HG03558 (cell line): ENCODE measurements around the gene ABCD1.

Source experiments
- ATAC-seq: cut with Tn5 transposase; IDR thresholded peaks from one replicate; pipeline ENCODE4 v1.9.1; 2021; ENCODE audit warnings: moderate number of reproducible peaks; ENCODE audit not compliant: unreplicated experiment; ENCODE audit errors: extremely low read depth

Gene ABCD1

DNA sequence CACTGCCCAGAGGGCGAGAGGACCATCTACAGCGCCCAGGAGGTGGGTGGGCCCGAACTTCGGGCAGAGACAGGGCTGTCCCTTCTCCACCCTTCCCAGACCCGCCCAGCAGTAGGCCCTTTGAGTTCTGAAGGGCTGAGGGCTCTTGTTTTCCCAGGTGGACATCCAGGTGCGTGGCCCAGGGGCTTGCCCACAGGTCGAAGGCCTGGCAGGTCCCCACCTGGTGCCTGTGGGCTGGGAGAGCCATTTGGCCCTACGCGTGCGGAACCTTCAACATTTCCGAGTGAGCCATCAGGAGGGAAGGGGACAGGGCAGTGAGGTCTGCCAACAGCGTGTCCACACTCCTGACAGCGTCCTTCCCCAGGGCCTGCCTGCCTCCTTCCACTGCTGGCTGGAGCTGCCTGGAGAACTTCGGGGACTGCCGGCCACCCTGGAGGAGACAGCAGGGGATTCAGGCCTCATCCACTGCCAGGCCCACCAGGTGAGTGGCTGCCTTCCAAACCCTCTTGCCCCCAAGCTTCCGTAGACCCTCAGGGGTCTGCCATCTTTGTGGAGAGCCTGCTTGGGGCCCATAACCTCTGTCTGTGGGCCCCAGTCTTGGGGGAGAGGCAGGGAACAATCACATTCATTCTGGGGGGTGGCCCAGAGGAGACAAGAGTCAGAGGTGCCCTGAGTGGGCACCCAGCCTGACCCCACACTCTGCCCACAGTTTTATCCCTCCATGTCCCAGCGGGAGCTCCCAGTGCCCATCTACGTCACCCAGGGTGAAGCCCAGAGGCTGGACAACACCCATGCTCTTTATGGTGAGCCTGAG is 46.2 kb downstream of the ABCD1 start:
- no peak for ATAC-seq

DNA sequence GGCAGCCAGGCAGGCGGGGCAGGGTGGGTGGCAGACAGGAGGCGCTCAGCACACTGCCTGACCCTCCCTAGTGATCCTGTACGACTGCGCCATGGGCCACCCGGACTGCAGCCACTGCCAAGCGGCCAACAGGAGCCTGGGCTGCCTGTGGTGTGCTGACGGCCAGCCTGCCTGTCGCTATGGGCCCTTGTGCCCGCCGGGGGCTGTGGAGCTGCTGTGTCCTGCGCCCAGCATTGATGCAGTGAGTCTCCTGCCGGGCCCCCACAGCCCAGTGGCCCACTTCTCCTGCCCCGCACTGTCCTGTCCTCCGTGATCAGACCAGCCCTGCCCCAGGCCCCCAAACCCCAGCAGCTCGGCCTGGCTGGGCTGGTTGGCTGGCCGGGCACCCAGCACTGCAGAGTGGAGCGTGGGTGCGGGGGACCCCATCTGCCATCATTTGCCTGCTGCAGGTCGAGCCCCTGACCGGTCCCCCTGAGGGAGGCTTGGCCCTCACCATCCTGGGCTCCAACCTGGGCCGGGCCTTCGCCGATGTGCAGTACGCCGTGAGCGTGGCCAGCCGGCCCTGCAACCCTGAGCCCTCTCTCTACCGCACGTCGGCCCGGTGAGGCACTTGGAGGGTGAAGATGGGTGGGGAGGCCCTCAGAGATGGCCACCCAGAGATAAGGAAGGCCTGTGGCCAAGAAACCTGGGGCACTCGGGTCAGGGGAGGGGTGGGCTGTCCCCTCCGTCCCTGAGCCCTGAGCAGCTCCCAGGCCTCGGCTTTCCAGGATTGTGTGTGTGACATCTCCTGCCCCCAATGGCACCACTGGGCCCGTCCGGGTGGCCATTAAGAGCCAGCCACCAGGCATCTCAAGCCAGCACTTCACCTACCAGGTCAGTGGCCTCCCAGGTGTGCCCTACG is 47.0 kb downstream of the ABCD1 start:
- ATAC-seq, result no peak

DNA sequence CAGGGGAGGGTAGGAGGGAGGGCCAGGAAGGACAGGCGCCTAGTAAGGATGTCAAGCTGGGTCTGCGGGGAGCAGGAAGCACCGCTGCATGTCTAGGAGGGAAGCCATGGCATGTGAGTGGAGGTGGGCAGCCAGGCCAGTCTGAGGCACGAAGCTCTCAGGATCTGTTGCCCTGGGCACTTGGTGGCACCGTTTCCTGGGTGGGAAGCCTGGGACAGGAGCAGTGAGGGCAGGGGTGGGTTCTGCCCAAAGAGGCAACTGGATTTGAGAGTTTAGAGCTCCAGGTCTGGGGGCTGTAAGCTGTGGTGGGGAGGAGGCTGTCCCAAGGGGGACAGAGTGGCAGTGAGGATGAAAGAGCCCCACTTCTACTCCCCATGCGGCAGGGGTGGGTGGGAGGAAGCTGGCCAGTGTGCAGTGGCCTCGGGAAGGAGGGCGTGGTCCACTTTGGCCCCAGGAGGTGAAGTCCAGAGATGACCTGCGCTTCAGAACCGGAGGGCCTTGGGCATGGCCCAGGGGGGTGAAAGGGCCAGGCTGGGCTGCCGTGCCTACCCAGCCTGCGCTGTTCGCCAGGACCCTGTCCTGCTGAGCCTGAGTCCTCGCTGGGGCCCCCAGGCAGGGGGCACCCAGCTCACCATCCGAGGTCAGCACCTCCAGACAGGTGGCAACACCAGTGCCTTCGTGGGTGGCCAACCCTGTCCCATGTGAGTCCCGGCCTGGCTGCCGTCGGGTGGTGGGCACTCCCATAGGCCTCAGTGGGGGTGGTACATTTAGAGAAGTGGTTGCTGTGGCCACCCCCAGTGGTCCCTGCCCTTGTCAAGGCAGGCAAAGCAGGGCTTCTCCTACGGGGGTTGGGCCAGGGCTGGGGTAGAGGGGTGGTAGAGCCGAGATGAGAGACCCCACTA is 47.9 kb downstream of the ABCD1 start:
- no peak for ATAC-seq

DNA sequence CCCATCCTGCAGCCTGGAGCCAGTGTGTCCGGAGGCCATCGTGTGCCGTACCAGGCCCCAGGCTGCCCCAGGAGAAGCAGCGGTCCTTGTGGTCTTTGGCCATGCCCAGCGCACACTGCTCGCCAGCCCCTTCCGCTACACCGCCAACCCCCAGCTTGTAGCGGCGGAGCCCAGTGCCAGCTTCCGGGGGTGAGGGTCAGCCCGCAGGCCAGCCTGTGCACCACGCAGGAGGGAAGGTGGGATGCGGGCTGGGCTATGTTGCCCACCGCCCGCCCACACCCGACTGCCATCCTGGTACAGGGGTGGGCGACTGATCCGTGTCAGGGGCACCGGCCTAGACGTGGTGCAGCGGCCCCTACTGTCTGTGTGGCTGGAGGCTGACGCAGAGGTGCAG is 48.6 kb downstream of the ABCD1 start:
- no peak for ATAC-seq

DNA sequence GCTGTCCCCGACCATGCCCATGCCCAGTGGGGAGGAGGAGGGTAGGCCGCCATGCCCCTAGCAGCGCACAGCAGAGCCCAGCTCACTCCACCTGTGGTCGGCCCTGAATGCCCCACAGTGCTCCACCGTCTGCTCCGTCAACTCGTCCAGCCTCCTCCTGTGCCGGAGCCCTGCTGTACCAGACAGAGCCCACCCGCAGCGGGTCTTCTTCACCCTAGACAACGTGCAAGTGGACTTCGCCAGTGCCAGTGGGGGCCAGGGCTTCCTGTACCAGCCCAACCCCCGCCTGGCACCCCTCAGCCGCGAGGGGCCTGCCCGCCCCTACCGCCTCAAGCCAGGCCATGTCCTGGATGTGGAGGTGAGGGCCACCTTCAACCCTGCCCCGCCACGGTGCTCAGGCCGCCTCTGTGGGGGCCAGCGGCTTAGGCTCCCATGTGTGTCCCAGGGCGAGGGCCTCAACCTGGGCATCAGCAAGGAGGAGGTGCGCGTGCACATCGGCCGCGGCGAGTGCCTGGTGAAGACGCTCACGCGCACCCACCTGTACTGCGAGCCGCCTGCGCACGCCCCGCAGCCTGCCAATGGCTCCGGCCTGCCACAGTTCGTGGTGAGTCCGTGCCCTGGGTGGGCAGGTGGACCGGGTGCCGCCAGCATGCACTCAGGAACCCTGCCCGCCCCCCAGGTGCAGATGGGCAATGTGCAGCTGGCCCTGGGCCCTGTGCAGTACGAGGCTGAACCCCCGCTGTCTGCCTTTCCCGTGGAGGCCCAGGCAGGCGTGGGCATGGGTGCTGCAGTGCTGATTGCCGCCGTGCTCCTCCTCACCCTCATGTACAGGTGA is 49.3 kb downstream of the ABCD1 start:
- no peak for ATAC-seq

DNA sequence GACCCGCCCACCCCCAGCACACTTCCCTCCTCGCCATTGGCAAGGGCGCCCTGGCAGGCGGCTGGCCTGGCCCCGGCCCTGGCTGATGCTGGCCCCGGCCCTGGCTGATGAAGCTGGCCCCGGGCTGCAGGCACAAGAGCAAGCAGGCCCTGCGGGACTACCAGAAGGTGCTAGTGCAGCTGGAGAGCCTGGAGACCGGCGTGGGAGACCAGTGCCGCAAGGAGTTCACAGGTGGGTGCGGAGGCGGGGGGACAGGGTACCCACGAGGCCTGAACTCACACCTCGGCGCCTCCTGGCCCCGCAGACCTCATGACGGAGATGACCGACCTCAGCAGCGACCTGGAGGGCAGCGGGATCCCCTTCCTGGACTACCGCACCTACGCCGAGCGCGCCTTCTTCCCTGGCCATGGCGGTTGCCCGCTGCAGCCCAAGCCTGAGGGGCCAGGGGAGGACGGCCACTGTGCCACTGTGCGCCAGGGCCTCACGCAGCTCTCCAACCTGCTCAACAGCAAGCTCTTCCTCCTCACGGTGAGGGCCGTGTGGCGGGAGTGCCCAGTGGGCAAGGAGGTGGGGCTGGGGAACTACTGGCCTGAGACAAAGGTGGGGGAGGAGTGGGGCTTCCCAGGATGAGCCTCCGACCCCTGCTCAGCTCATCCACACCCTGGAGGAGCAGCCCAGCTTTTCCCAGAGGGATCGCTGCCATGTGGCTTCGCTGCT is 50.1 kb downstream of the ABCD1 start:
- ATAC-seq, result no peak

DNA sequence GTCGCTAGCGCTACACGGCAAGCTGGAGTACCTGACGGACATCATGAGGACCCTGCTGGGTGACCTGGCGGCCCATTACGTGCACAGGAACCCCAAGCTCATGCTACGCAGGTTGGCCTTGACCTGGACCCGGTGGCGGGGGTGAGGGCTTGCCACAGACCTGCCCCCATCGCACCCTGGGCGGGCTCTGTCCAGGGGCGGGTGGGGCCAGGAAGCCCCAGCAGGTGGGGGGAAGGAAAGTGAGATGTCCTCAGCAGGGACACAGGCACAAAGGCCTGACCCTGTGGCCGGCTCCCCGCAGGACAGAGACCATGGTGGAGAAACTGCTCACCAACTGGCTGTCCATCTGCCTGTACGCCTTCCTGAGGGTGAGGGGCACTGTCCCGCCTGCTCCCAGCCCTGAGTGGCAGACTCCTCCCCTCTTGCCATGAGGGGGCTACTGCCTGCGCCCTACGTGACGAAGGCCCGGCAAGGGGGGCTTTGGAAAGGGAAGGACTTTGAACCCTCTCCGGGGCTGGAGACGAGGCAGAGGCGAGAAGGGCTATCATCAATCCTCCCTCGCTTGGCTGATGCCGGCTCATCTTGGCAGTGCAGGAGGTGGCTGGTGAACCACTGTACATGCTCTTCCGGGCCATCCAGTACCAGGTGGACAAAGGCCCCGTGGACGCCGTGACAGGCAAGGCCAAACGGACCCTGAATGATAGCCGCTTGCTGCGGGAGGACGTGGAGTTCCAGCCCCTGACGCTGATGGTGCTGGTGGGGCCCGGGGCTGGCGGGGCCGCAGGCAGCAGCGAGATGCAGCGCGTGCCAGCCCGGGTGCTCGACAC is 50.9 kb downstream of the ABCD1 start:
- no peak for ATAC-seq

DNA sequence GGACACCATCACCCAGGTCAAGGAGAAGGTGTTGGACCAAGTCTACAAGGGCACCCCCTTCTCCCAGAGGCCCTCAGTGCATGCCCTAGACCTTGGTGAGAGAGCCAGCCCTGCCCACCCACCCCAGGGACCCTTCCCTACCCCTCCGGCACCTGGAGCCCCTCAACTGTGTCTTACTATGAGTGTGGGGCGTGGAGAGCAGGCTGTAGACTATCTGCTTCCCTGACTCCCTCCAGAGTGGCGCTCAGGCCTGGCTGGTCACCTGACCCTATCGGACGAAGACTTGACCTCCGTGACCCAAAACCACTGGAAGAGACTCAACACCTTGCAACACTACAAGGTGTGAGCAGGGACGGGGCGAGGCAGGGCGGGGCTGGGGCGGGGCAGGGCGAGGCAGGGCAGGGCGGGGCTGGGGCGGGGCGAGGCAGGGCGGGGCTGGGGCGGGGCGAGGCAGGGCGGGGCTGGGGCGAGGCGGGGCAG is 51.5 kb downstream of the ABCD1 start:
- no peak for ATAC-seq

DNA sequence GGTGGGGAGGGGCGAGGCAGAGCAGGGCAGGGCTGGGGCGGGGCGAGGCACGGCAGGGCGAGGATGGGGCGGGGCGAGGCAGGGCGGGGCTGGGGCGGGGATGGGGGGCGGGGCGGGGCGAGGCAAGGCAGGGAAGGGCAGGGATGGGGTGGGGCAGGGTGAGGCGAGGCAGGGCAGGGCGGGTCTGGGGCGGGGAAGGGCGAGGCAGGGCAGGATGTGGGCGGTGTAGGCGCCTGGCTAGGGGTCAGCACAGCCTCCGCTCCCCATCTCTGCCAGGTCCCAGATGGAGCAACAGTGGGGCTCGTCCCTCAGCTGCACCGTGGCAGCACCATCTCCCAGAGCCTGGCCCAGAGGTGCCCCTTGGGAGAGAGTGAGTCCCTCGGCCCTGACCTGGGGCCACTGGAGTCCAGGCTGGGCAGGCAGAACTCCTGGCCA is 52.0 kb downstream of the ABCD1 start:
- ATAC-seq, result no peak

DNA sequence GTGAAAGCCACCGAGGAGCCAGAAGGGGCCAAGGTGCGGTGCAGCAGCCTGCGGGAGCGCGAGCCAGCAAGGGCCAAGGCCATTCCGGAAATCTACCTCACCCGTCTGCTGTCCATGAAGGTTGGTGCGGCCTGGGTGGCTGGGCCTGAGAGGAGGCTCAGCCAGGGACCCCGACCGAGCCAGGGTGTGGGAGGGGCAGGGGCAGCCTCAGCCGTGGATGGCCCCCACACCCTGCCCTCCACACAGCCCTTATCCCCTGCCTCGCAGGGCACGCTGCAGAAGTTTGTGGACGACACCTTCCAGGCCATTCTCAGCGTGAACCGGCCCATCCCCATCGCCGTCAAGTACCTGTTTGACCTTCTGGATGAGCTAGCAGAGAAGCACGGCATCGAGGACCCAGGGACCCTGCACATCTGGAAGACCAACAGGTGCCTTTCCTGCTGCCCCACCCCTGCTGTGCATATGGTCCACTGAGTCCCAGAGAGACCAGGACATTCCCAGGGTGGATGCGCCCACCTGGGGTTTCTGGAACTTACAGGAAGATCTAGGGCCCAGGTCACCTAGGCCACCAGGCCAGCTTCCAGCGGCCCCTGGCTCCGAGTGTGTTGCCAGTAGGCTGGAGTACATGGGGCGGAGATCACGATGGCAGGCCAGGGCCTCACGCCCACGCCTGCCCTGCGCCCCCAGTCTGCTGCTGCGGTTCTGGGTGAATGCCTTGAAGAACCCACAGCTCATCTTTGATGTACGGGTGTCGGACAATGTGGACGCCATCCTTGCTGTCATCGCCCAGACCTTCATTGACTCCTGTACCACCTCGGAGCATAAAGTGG is 52.8 kb downstream of the ABCD1 start:
- no peak for ATAC-seq

DNA sequence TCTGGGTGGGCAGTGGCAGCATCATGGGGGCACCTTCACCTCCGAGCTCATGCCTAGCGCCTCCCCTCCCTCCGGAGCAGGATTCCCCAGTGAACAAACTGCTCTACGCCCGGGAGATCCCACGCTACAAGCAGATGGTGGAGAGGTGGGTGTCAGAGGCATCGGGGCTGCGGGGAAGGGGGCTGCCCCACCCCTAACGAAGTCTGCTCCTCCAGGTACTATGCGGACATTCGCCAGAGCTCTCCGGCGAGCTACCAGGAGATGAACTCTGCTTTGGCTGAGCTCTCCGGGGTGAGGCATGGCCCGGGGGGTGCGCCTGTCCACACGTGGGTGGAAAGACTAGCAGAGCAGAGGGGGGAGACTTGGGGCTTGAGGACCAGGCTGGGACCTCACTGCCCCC is 53.5 kb downstream of the ABCD1 start:
- ATAC-seq, result no peak

DNA sequence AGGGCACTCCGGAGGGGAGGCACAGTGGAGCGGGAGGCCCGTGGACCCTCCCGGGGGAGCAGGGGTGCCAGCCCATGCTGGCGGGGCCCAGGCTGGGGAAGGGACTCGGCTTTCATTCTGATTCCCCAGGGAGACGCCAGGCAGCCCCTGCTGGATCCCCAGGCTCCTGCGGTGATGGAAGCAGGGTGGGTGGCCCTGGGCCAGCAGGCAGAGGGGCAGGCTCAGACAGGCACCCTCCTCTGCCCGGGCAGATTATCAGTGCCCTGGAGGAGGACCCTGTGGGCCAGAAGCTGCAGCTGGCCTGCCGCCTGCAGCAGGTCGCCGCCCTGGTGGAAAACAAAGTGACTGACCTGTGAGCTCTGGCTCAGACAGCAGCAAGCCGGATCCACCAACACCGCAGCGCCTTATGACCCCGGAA is 54.0 kb downstream of the ABCD1 start:
- no peak for ATAC-seq

DNA sequence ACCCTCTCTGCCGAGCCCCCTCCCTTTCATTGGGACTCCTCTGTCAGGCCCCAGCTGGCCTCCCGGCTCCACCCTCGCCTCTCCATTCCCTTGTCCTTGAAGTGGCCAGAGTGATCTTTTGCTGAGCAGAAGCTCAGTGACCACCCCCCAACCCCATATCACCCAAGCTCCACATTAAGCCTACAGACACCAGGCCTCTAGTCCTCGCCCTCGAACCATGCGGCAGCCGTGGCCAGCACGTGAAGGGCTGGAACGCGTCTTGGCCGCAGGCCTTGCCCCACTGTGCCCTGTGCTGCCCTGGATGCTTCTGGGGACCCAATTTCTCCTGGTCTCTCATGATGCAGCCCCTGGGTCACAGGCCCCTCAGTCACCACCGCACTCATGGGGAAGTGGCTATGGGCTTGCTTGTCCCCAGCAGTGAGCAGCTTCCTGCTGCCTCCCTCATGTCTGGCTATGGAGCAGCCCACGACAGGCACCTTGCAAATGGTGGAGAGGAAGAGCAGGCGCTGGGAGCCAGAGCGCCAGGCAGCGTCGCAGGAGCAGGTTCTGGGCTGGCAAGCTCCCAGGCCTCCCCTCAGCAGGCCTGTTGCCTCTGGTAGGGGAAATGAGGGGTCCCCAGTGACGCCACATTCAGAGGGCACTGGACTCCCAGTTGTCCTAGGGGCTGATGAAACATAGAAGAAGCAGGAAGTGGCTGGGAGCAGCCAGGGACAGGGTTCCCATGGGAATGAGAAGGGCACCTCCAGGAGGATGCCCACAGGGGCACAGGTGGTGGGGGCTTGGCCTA is 55.4 kb downstream of the ABCD1 start:
- no peak for ATAC-seq

DNA sequence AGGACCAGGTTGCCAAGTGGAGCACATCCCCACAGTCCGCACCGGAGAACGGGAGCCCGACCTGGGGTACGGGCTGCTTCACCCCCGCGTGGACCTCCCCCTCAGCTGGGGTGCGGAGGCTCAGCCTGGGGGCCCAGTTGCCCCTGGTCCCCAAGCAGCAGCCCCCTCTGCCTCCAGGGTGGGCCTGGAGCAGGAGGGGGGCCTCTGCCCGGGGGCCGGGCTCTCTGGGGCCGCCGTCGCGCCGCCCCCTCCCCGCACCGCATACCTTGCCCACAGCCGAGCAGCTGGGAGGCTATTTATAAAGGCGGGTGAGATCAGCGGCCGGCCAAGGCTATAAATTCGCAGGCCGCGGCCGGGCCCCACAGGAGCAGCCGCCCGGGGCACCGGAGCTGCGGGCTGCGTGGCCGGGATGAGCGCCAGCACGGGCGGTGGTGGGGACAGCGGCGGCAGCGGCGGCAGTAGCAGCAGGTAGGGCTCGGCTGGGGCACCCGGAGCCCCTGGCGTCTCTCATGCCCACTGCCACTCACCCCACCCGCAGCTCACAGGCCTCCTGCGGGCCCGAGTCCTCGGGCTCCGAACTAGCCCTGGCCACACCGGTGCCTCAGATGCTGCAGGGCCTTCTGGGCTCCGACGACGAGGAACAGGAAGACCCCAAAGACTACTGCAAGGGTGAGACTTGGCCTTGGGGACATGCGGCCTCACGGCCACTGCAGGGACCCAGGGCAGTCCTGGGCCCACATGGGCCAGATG is 56.2 kb downstream of the ABCD1 start, which contains the start of gene SRPK3:
TSS of gene SRPK3 (plus strand) at position 364 of the 750 bp plus-strand sequence. CDS start at position 410, 46 bp downstream.
- ATAC-seq, result no peak

DNA sequence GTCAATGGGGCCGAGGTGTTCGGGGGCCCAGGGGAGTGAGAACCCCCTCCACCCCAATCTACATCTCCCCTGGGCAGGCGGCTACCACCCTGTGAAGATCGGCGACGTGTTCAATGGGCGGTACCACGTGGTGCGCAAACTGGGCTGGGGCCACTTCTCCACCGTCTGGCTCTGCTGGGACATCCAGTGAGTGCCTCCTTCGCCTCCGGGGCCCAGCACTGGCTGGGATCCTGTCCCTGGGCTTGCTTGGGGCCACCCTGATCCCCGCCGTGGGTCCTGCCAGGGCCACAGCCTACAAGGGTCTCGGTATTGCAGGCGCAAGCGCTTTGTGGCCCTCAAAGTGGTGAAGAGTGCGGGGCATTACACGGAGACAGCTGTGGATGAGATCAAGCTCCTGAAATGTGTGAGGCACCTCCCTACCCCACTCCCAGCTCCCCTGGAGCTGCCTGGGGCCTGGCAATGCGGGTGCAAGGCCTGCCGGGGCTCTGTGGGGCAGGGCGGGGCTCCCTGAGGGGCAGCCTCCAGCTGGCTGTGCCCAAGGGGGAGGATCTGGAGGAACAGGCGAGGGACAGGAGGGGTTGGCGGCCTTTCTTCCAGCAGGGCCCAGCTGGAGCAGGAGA is 56.9 kb downstream of the ABCD1 start:
- no peak for ATAC-seq
